Hepatocyte (in vitro differentiated cells): ENCODE results near the gene LDLRAD3. TPM values are rescaled to one million over a fixed set of nuclear protein-coding genes. Genes with fewer than 3 reads are reported as not detected.

Experiments used
- DNase-seq: peaks from one replicate; pipeline ENCODE4 v3.0.0-alpha.2; 2016; ENCODE audit warnings: low spot score
- H2AFZ ChIP-seq: fragments of 200-600 bp; sonication (generic); 2 replicates; pipeline ENCODE4 v1.6.0; 2016; ENCODE audit warnings: antibody characterized with exemption, mild to moderate bottlenecking
- H3K27ac ChIP-seq: fragments of 200-600 bp; sonication (generic); 2 replicates; pipeline ENCODE4 v1.5.1; 2016; ENCODE audit warnings: mild to moderate bottlenecking
- H3K27me3 ChIP-seq: fragments of 200-600 bp; sonication (generic); 2 replicates; pipeline ENCODE4 v1.6.1; 2016
- H3K36me3 ChIP-seq: fragments of 200-600 bp; sonication (generic); replicated peaks from 2 replicates; pipeline ENCODE4 v1.5.1; 2016; ENCODE audit warnings: low read depth; ENCODE audit not compliant: insufficient read depth
- H3K4me1 ChIP-seq: fragments of 200-600 bp; sonication (generic); 2 replicates; pipeline ENCODE4 v1.5.1; 2016; ENCODE audit warnings: mild to moderate bottlenecking, moderate library complexity; ENCODE audit not compliant: insufficient read depth
- H3K4me2 ChIP-seq: fragments of 200-600 bp; sonication (generic); 2 replicates; pipeline ENCODE4 v1.6.0; 2016
- H3K4me3 ChIP-seq: fragments of 200-600 bp; sonication (generic); 2 replicates; pipeline ENCODE4 v1.5.1; 2016; ENCODE audit warnings: mild to moderate bottlenecking
- H3K79me2 ChIP-seq: fragments of 200-600 bp; sonication (generic); 2 replicates; pipeline ENCODE4 v1.6.0; 2017; ENCODE audit warnings: mild to moderate bottlenecking
- H3K9me2 ChIP-seq: fragments of 200-600 bp; sonication (generic); replicated peaks from 2 replicates; pipeline ENCODE4 v1.6.0; 2017; ENCODE audit warnings: mild to moderate bottlenecking; ENCODE audit not compliant: insufficient read depth
- H3K9me3 ChIP-seq: fragments of 200-600 bp; sonication (generic); 2 replicates; pipeline ENCODE4 v1.5.1; 2016; ENCODE audit warnings: low read depth, mild to moderate bottlenecking
- H4K20me1 ChIP-seq: fragments of 200-600 bp; sonication (generic); 2 replicates; pipeline ENCODE4 v1.6.0; 2016; ENCODE audit warnings: mild to moderate bottlenecking; ENCODE audit not compliant: insufficient read depth, poor library complexity, severe bottlenecking
- EZH2 ChIP-seq: fragments of 200-600 bp; sonication (generic); IDR thresholded peaks from 2 replicates; pipeline ENCODE4 v1.6.1; 2016; ENCODE audit warnings: antibody characterized with exemption, mild to moderate bottlenecking, borderline replicate concordance
- EZH2phosphoT487 ChIP-seq: fragments of 200-600 bp; sonication (generic); IDR thresholded peaks from one replicate; pipeline ENCODE4 v1.6.1; 2018; ENCODE audit warnings: antibody characterized with exemption, mild to moderate bottlenecking, low read depth, moderate library complexity; ENCODE audit not compliant: unreplicated experiment, severe bottlenecking
- WGBS: methylation state at CpG from one replicate; pipeline ENCODE4 v1.1.6; 2016; ENCODE audit warnings: low lambda C conversion rate; ENCODE audit errors: missing lambda C conversion rate; 5-methylcytosine and 5-hydroxymethylcytosine counted together
- polyA plus RNA-seq: library from polyadenylated mRNA; unstranded; fragments of >200 nt; fragmentation: Nextera tagmentation; extraction: Ambion mirVana; gene quantifications from 2 replicates; pipeline ENCODE4 v1.2.1, GENCODE V29; 2016
- total RNA-seq: library from RNA; depleted of rRNA; stranded (reverse); fragments of >200 nt; gene quantifications from 2 replicates; pipeline ENCODE4 v1.2.3, GENCODE V29; 2014
- TF ChIP-seq, protein P1 (sequence below): fragments of 200-600 bp; sonication (generic); IDR thresholded peaks from 2 replicates; pipeline ENCODE4 v1.5.1; 2016; ENCODE audit warnings: antibody characterized with exemption, mild to moderate bottlenecking; ENCODE audit not compliant: poor library complexity

The LDLRAD3 gene
- total and polyA plus RNA-seq, 2 experiments from 2014 or later: 12.2 TPM

DNA sequence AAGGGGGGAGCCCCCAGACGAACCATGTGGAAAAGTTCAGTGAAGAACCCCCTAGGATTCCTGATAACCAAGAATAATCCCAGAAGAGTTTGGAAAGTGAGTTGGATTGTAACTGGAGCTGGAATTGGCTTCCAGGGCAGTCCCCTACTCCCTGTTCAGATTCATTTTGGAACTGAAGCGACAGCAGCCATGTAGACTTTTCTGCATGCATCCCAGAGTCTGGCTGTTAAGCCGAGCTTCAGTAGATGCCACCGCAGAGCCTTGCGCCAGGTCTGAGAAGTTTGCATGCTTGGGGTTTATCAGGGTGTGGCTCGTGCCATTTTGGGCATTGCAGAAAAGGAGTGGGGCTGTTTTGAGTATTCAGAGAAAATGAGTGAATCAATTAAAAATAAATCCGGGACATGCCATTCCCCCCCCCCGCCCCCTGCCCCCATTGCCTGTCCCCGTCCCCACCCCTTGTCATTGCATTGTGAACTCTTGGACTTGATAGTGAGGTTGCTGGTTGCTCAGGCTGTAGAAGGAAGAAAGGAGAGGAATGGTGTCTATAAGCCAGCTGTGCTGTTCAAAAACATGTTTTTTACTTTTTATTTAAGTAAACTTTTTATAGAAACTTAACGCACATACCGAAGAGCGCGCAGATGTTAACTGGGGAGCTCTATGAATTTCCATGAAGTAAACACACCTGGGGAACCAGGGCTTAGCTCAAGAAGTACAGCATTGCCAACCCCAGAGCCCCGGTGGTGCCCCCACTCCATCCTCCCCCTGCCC lies 71.2 kb downstream of the LDLRAD3 start:
- no peaks in the 10 kb centered on the region for H3K9me3 ChIP-seq
- peaks cover 3% of the 10 kb centered on the region for H3K4me1 ChIP-seq
- H3K36me3 ChIP-seq: no peaks in the 10 kb centered on the region
- TF ChIP-seq, protein P1, sequence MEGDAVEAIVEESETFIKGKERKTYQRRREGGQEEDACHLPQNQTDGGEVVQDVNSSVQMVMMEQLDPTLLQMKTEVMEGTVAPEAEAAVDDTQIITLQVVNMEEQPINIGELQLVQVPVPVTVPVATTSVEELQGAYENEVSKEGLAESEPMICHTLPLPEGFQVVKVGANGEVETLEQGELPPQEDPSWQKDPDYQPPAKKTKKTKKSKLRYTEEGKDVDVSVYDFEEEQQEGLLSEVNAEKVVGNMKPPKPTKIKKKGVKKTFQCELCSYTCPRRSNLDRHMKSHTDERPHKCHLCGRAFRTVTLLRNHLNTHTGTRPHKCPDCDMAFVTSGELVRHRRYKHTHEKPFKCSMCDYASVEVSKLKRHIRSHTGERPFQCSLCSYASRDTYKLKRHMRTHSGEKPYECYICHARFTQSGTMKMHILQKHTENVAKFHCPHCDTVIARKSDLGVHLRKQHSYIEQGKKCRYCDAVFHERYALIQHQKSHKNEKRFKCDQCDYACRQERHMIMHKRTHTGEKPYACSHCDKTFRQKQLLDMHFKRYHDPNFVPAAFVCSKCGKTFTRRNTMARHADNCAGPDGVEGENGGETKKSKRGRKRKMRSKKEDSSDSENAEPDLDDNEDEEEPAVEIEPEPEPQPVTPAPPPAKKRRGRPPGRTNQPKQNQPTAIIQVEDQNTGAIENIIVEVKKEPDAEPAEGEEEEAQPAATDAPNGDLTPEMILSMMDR: no peak
- no peak for TF ChIP-seq EZH2
- no peaks in the 10 kb centered on the region for H4K20me1 ChIP-seq
- H3K4me3 ChIP-seq: no peak overlapping the region
- 89% methylated on average over 14 of the region's 14 CpGs for WGBS
- H3K27ac ChIP-seq: no peak overlapping the region
- no peak overlapping the region for H2AFZ ChIP-seq
- peaks cover 14% of the 10 kb centered on the region for H3K79me2 ChIP-seq
- DNase-seq: no peak
- H3K4me2 ChIP-seq: no peak overlapping the region
- H3K9me2 ChIP-seq: no peaks in the 10 kb centered on the region
- H3K27me3 ChIP-seq: no peaks in the 10 kb centered on the region

DNA sequence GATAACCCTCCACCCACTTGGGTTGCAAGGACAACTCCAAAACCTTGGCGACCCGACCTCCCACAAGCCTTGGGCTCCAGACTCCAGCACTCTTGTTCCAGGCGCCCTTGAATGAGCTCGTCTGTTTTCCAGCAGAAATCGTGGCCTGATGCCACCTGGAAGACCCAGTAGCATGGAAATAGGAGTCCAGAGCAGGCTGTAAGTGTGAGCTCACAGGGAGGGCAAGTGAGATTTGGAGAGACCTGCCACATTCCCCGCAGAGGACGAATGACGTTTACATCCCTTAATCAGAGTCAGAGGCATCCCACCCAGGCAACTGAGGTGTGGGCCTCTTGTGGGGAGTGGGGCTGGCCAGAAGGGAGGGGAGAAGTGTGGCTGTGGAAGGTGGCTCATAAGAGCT lies 71.9 kb downstream of the LDLRAD3 start:
- H3K79me2 ChIP-seq: peaks cover 14% of the 10 kb centered on the region
- peaks cover 3% of the 10 kb centered on the region for H3K4me1 ChIP-seq
- H3K9me3 ChIP-seq: no peaks in the 10 kb centered on the region
- H3K36me3 ChIP-seq: no peaks in the 10 kb centered on the region
- H3K4me2 ChIP-seq: no peak overlapping the region
- H3K9me2 ChIP-seq: no peaks in the 10 kb centered on the region
- no peaks in the 10 kb centered on the region for H3K27me3 ChIP-seq
- WGBS: 78% methylated on average over 8 of the region's 8 CpGs
- no peak for DNase-seq
- H2AFZ ChIP-seq: no peak overlapping the region
- TF ChIP-seq, protein P1: no peak
- TF ChIP-seq EZH2: no peak
- no peak for TF ChIP-seq EZH2phosphoT487
- no peak overlapping the region for H3K4me3 ChIP-seq
- no peak overlapping the region for H3K27ac ChIP-seq
- H4K20me1 ChIP-seq: no peaks in the 10 kb centered on the region

DNA sequence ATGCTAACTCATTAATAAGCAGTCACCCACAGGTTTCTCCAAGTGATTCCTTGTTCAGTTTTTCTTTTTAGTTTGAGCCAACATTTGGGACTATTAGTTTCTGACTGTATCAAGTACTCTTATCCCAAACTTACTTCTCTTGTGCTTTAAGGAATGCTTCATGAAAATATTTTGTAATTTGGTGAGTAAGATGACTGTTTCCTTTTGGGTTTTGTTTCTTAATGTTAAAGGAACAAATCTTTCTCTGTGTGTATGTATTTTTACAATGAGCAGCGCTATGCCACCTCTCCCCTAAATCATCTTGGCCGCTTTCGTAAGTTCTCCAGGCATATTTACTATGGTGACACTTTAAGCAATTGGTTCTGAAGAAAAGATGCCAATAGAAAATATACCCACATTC lies 72.4 kb downstream of the LDLRAD3 start:
- WGBS: 91% methylated on average over 3 of the region's 3 CpGs
- Histone ChIP-seq H3K4me1 (peaks cover 3% of the 10 kb centered on the region), H3K79me2 (peaks cover 14% of the 10 kb centered on the region), H3K27ac (no peak overlapping the region), H3K4me3 (no peak overlapping the region), H4K20me1 (no peaks in the 10 kb centered on the region), H3K4me2 (no peak overlapping the region), H3K27me3 (no peaks in the 10 kb centered on the region), H3K36me3 (no peaks in the 10 kb centered on the region), H3K9me2 (no peaks in the 10 kb centered on the region), H3K9me3 (no peaks in the 10 kb centered on the region), H2AFZ (no peak overlapping the region)
- no peak for TF ChIP-seq EZH2
- TF ChIP-seq, protein P1: no peak
- no peak for TF ChIP-seq EZH2phosphoT487
- DNase-seq: no peak

DNA sequence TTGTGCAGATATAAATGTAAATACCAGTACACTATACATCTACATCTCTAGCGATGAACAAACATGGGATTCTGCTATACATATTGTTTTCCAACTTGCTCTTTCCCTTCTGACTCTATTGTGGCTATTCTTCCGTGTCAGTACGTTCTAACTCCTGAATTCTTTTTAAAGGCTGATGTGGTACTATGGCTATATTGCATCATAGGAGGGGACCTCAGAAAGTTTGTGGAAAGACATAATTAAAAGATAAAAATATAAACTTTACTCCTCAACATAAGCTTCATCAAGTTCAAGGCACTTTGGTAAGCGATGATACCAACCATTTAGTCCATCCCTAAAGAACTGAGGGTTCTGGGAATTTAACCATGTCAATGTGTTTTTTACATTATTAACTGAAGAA lies 72.8 kb downstream of the LDLRAD3 start:
- no peak overlapping the region for H3K4me3 ChIP-seq
- H3K27me3 ChIP-seq: no peaks in the 10 kb centered on the region
- H3K4me1 ChIP-seq: peaks cover 3% of the 10 kb centered on the region
- no peaks in the 10 kb centered on the region for H4K20me1 ChIP-seq
- TF ChIP-seq EZH2: no peak
- no peak for TF ChIP-seq EZH2phosphoT487
- TF ChIP-seq, protein P1: no peak
- no peaks in the 10 kb centered on the region for H3K9me2 ChIP-seq
- no peak overlapping the region for H3K27ac ChIP-seq
- H3K4me2 ChIP-seq: no peak overlapping the region
- H2AFZ ChIP-seq: no peak overlapping the region
- no peaks in the 10 kb centered on the region for H3K9me3 ChIP-seq
- DNase-seq: no peak
- WGBS: 97% methylated on average over 4 of the region's 4 CpGs
- H3K36me3 ChIP-seq: no peaks in the 10 kb centered on the region
- peaks cover 14% of the 10 kb centered on the region for H3K79me2 ChIP-seq
